Limb (tissue), 2 donors: ENCODE measurements around the gene ZDHHC20.

Source experiments
- DNase-seq, 2 donors: peaks; one replicate each; pipeline ENCODE4 v3.0.0-alpha.2; 2016; ENCODE audit errors: extremely low spot score in 2 of 2

ZDHHC20 gene

GRCh38 chr13:21328201-21328600, 130.9 kb downstream of the ZDHHC20 start:
- DNase-seq, result no peak

- peak in 1 of 2 donors; percentile 55 for DNase-seq
Observed at GRCh38 chr13:21326155-21327031, 132.7 kb downstream of the ZDHHC20 start.

DNA sequence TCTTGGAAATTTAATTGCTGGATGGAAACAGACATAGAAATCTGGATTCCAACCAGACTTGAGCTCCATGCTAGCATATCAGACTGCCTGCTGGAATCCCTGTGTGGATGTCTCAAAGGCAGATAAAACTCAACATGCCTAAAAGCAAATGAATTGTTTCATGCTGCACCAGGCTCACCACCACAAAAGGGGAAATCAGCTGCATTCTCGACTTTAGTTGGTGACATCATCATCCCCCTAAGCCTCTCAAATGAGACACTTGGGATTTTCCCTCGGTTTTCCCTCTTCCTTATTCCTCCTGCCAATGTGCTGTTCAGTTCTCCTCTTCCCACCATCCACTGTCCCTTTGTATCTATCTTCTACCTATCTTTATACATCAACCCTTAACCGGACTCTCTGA, 134.3 kb downstream of the ZDHHC20 start:
- no peak for DNase-seq

- DNase-seq, result no peak
Observed at GRCh38 chr13:21322988-21323387, 136.1 kb downstream of the ZDHHC20 start.
